22Rv1 (cell line): ENCODE data around the gene PODXL2.

ENCODE experiments used
- H3K27ac ChIP-seq: fragments of 450-650 bp; 2 replicates; pipeline ENCODE4 v1.5.1; 2017
- CTCF ChIP-seq: fragments of 450-650 bp; IDR thresholded peaks from 2 replicates; pipeline ENCODE4 v1.5.1; 2017; ENCODE audit warnings: mild to moderate bottlenecking
- ZFX ChIP-seq: fragments of 450-650 bp; IDR thresholded peaks from 2 replicates; pipeline ENCODE4 v1.6.1; 2017; ENCODE audit warnings: antibody characterized with exemption, borderline replicate concordance

The PODXL2 gene

GRCh38 chr3:127588806-127589577, 40.0 kb upstream of the PODXL2 start:
- TF ChIP-seq CTCF, result no peak
- peak overlapping the region; percentile 96 for H3K27ac ChIP-seq

GRCh38 chr3:127589600-127590281, 39.2 kb upstream of the PODXL2 start:
- TF ChIP-seq ZFX, result no peak
- no peak for TF ChIP-seq CTCF

GRCh38 chr3:127590282-127590592, 38.7 kb upstream of the PODXL2 start:
- peak overlapping the region; percentile 96 for H3K27ac ChIP-seq
- TF ChIP-seq ZFX (no peak), CTCF (no peak)

More at GRCh38 chr3:127589600-127590281, 39.2 kb upstream of the PODXL2 start:
- H3K27ac ChIP-seq, result peak overlapping the region; percentile 96

- peak within 1 kb of the TSS; percentile 96 for H3K27ac ChIP-seq
- TF ChIP-seq ZFX (no peak), CTCF (peak; percentile 54)
These were observed 38.2 kb upstream of the PODXL2 start, which contains the start of gene TPRA1 for GRCh38 chr3:127590593-127591465. TSS of gene TPRA1 (minus strand) at chr3:127590733. CDS start at chr3:127580146, 10,587 bp downstream.

- no peak overlapping the region for H3K27ac ChIP-seq
- TF ChIP-seq ZFX (no peak), CTCF (no peak)
These were observed 35.8 kb upstream of the PODXL2 start for GRCh38 chr3:127593178-127593577.

GRCh38 chr3:127595303-127595702, 33.7 kb upstream of the PODXL2 start:
- TF ChIP-seq ZFX (no peak), CTCF (no peak)
- no peak overlapping the region for H3K27ac ChIP-seq
